Effector CD4-positive, alpha-beta T cell (primary cell): ENCODE measurements around the gene PABPN1L.

ENCODE experiments used
- DNase-seq: peaks from one replicate; pipeline ENCODE4 v3.0.0-alpha.2; 2020

The PABPN1L gene

DNA sequence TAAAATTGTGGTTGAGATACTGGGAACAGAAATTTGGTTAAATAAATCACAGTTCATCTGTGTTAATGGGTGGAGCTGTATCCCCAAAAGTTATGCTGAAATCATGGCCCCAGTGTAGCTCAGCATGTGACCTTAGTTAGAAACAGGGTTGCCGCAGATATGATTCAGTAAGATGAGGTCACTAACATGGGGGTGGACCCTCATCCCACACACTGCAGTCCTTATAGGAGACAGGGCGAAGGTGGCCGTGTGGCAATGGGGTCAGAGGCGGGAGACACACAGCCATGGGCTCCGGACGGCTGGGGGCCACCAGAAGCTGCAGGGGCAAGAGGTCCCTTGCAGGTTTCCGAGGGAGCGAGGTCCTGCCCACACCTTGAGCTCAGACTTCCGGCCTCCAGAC, 20.4 kb downstream of the PABPN1L start:
- no peak for DNase-seq

DNA sequence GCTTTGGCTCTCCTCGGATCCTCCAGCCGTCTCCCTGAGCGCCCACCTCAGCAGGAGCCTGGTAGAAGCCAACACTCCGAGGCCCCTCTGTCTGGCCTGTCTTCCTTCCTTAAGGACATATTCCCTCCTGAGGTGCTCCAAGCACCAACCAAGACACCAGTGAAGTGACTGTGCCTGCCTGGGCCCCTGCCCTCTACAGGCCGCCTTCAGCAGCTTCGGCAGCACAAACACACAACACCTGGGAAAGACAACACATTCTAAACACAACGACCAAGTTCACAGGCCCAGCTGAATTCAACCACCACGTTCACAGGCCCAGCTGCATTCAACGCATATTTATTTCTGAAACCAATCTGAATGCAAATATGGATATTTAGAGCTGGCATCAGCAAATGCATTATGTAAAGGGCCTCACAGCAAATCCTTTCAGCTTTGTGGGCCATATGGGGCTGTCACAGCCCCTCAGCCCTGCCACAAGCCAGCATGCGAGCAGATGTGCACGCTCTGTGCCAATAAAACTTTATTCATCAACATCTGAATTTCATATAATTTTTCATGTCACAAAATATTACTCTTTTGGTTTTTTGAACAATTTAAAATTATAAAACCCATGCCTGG, 21.9 kb downstream of the PABPN1L start:
- DNase-seq = no peak

DNA sequence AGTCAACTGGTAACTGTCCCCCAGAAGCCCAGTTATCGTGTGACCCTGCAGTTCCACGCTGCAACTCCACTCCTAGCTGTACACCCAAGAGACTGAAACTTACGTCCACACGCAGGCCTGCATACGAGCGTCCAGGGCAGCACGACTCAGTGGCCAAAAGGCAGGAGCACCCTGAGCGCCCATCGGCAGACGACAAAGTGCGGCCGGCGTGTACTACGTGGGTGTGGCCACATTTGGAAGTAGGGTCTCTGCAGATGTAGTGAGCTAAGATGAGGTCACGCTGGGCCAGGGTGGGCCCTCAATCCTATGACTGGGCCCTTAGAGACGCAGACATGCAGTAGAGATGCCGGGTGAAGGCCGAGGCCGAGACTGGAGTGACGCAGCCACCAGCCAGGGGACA, 23.2 kb downstream of the PABPN1L start:
- no peak for DNase-seq

DNA sequence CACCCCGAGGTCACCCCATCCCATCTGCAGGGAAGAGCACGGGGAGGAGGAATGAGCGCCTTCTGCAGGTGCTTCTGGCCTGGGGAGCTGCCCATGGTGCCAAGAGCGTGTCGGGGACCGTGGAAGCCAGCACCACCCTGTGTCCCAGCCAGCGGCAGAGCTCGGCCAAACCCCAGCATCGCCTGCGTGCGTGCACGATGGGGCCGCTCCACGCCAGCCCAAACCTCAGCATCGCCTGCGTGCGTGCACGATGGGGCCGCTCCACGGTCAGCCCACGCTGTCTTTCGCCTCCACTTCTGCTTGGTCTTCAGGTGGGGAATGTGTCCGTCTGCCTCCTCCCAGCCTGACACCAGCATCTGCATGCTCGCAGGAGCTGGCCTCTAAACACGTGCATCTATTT, 23.7 kb downstream of the PABPN1L start:
- no peak for DNase-seq

DNA sequence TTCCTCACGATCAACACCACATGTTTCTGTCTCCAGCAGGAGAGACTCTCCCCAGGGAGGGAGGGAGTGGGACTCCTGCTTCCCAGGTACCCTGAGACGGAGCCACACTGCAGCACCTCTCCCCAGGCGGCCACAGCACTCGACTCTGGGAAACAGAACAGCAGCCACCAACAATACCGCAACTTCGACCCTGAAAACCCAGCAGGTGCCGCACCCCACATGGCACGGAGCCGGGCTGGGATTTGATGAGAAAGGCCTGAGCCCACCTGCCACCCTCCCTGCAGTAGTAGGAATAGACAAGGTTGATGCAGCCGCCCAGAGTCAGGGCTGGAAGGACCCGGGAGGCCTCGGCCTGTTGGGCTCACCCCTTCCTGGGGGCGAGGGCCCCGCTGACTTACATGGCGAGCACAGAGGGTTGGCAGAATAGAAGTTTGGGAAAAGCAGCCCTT, 24.1 kb downstream of the PABPN1L start:
- DNase-seq = no peak

DNA sequence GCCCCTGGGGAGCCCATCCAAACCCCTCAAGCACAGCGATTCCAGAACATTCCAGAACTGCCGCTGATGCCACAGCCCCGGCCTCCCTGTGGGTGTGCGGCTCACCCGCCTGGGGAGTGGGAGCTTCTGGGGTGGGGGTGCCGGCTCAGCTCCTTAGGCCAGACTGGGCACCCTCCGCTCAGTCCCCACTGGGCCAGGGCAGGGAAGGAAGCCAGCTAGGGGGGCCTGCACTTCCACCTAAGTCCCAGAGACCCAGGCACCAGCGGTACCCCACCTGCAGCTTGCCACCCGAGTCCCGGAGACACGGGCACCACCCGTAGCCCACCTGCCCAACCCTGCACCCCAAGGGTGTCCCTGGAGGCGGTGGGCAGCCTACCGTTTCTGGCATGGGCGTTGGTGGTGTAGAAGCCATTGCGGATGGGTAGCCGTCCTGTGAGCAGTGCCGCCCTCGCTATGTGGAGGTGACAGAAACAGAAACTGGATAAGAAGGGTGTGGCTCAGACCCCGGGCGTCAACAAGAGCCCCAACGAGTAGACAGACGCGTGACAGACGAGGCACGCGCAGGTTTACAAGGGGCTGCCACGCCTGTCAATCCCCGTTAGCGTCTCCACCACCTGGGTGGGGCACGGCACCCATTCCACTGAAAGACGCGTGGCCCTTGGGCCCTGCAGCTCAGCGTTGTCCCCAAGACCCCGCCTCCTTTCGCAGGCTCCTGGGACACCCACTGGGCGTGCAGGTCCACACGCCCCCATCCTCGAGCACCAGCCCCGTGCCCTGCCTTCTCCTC, 24.7 kb downstream of the PABPN1L start:
- DNase-seq = no peak

DNA sequence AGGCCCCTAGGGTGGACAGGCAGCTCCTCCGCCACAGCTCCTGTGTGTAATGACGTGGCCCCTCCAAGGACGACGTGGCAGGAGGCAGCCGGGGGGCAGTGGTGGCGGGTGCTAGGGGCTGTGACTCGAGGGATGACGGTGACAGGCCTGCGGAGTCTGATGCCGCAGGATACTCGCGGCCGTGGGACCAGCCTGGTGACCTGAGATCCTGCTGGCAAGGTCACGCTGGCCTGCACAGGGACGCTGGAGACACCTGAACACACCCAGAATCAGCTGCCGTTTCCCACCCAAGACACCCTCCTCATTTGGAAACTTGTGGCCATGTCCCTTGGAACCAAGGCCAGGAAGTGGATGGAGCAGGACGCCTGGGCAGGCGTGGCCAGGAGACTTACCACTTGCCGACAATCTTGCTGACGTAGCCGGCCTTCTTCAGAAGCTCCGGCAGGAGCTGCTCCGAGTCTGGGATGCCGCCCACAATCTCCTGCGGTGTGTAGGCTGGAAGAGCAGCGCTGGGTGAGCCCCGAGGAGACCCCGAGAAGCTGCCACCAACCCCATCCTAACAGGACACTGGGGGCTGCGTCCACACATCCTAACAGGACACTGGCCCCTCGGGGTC, 25.8 kb downstream of the PABPN1L start:
- no peak for DNase-seq

DNA sequence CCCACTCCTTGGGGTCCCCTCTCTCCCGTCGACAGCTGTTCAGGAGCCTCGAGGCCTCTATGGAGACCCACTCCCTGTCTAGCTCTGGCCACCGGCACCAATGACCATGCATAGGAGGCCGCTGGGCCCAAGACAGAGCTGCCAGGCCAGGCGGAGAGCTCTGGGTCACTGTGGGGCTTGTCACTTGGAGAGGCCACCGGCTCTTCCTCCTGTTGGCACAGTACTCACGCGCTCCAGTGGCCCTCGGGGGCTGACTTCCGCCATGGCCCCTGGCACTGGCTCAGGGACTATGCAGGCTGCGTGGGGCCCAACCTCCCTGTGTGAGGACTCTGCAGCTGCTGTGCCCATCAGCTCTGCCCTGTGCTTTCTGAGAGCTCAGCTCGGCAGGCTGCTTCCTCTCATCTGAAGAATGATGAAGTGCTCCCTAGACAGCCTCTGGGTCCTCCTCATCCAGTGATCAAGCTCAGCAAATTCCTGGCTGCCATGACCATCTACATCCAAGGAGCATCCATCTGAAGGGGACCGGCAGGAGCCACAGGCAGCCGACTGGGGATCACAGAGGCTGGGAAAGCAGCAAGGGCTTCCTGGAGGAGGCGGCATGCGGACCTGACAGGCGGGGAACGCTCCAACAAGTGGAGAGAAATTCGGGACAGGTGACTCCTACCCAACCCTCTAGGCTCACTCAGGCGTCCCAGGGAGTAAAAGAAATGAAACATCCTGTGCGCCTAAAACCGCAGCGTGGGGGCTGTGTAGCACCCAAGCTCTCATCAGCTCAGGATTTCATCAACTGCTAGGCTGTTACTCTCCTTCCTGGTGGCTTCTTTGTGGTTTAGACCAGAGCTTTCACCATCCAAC, 26.5 kb downstream of the PABPN1L start:
- DNase-seq = no peak

DNA sequence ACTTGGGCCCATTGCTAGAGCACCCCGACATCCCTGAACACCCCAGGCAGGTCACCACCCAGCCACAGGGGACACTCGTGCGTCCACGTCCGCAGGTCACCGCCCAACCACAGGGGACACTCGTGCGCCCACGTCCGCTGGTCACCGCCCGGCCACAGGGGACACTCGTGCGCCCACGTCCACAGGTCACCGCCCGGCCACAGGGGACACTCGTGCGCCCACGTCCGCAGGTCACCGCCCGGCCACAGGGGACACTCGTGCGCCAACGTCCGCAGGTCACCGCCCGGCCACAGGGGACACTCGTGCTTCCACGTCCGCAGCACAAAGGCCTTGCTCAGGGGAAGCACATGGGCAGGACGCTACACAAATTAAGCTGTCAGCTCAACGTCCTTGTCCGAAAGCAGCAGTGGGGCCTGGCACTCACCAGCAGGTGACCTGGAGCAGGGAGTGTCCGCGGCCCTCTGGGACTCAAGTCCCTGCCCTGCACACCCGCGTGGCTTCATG, 27.4 kb downstream of the PABPN1L start:
- no peak for DNase-seq

DNA sequence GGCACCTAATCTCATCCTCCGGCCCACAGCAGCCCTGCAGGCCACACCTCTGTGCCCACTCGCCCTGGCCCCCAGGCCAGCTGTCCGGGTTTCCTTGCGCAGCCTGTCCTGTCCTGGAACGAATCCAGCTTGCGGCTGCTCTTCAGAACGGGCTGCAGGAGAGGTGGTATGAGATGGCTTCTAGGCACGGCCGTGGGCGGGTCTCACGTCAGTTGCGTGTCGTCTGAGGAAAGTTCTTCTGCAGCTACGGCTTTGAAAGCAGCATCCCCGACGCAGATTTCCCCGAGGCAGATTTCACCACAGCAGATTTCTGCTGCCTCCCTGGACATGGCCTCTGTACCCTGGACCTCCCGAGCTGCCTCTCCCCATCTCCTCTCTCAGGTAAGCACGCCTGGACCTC, 27.9 kb downstream of the PABPN1L start:
- no peak for DNase-seq

DNA sequence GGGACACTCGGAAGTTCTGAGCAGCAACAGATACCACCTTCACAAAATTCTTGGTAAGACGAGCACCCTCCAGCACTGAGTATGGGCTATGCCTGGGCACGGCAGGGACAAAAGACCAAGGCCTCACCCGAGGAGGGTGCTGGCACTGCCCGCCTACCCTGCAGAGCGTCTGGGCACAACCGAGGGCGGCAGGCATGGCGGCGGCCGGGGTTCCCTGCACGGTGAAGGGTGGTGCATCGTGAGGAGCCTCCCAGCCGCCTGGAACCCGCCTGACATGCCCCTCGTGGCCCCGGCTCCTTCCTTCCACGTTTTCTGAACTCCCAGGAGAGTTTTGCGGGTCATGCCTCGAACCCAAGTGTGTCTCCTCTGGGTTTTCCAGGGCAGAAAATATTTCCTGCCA, 28.7 kb downstream of the PABPN1L start:
- no peak for DNase-seq

DNA sequence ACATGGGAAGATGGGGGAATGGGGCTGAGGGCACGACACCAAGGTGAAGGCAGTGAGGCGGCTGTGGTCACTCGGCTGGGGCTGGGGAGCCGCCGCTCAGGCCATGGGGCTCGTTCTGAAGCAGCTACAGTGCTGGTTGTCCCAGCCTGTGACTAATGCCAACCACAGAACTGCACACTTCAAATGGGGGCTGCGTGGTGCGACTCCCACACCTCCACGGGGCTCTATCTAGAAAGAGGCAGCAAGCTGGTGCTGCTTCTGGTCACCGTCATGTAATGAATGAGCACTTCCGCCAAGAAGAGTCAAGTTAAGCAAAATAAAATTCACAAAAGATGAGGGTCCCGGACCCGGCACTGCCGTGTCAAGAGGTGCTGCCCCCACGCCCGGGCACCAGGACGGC, 29.7 kb downstream of the PABPN1L start:
- no peak for DNase-seq

DNA sequence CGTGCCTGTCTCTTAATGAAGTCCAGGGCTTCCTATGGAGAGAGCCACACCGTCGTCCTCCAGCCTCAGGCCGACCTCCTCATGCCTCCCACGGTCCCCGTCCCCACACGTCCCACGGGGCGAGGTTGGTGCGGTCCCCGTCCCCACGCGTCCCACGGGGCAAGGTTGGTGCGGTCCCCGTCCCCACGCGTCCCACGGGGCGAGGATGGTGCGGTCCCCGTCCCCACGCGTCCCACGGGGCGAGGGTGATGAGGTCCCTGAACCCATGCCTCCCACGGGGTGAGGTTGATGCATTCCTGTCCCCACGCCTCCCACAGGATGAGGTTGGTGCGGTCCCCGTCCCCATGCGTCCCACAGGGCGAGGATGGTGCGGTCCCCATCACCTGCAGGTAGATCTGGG, 30.6 kb downstream of the PABPN1L start:
- DNase-seq = no peak

DNA sequence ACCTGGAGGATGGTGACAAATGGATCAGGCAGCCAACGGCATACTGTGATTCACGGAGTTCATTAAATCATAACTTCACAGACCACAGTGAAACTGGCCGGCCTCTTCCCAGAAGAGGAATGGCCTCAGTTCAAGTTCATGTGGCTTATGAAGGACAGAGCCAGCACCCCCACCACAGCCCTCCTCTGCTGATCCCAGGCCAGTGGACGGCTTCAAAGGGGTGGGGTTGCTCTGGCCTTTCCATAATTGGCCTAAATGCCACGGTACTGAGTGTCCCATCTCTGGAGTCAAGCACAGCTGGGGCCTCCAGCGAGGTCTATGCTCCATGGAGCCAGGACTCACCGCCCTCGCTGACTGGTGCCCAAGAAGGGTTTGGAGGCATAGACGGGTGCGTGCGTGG, 31.1 kb downstream of the PABPN1L start:
- no peak for DNase-seq

DNA sequence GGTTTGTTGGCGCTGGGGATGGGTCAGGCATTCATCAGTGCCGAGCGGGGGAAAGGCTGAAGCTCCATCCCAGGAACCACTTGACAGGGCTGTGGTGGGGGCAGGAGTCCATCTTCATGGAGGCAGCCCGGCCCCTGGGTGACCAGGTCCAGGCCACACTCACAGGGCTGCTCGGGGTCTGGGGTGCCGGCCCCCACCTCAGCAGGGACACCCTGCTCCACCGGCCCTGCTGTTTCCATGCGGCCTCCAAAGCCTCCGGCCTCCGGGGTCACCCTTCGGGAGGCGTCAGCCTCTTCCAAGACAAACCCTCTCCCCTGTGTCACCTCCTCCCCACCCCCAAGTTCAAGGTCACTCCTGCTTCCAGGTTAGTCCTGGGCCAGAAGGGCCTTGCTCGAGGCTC, 31.8 kb downstream of the PABPN1L start:
- DNase-seq = no peak

DNA sequence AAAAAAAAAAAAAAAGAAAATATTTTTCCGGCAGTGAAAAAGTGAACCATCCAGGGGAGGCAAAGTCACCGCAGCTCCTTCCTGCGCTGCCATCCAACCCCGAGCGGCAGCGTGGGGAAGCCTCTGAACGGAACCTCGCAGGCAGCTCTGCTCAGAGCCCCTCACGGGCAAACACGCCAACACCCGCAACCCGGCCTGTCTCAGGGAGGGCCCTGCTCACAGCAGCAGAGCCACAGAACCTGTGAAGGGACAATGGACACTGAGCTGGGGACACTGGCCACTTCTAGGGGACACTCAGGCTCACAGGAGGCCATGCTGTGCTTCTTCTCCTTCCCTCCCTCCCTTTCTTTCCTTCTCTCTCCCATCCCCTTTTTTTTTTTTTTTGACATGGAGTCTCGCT, 33.4 kb downstream of the PABPN1L start:
- no peak for DNase-seq

DNA sequence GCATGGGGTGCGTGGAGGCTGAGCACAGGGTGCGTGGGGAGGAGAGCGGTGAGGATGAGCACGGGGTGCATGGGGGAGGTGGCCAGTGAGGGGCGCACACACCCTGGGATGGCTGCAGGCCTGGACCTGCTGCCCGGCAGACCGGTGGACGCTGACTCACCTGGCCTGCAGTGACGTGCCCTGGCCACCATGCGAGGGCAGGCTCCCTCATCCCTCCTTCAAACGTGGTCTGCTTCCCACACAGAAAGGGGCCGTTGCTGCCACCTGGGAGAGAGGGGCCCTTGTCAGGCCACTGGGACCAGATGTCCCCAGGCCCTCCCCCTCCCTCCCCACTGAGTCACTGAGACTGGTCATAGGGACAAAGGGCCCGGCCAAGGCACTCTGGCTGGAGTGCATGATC, 34.6 kb downstream of the PABPN1L start:
- no peak for DNase-seq

DNA sequence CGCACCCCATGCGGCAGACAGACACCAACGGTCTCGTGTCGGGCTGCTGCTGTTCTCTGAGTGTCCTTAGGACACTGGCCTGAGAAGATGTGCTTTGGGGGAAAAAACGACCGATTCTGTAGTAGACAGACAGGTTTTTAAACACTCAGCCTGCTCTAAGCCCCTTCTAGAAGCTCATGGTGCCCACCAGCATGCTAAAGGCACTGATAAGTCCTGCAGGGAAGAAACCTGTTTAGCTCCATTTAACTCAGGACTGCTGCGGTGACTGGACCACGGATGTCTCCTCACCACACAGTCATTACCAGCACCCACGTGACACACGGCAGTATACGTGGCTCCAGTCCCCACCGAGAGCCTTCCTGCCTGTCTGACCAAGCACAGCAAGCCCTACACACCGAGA, 35.7 kb downstream of the PABPN1L start:
- no peak for DNase-seq

DNA sequence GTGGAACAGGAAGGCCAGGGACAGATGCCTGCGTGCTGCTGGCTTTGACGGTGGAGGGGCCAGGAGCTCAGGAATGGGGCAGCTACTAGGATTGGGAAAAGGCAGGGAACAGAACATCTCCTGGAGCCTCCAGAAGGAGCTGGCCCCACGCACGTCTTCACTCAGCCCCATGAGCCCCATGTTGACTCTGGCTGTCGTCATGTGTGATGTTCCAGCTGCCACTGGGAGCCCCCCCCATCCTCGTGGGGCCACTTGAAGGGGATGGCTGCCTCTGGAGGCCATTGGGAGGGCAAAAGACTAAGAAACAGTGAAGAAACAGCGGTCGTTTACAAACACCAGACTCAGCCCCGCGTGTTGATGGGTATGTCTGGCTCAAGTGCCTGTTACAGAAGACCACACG, 36.2 kb downstream of the PABPN1L start:
- DNase-seq = no peak

DNA sequence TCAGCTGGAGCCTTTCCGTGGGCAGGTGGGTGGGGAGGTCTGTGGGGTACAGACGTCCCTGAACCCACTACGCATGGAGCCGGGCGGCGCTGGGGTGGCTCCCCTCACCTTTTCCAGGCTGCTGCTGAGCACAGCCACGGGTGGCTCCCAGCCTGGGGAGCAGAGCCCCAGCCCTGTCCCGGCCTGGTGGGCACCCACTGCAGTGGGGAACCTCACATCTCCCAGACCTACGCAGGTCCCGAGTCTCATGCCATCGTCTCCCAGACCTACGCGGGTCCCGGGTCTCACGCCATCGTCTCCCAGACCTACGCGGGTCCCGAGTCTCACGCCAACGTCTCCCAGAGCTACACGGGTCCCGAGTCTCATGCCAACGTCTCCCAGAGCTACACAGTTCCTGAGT, 37.7 kb downstream of the PABPN1L start:
- no peak for DNase-seq

DNA sequence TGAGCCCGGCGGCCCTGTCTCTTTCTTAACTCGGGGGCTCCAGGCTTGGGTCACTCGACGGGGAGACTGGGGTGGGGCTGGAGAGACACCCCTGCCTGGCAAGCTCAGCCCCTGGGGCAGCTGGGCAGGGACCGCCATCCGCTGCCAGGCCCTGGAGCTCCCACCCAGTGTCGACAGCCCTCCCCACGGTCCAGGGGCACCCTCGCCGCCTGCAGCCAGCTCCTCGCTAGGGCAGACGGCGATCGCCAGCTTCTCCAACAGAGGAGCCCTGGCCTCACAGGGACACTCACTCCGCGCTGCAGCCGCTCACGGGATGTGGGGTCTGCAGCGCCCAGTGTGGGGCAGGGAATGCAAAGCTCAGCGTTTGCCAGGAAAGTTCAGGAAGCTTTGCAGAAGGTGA, 38.7 kb downstream of the PABPN1L start:
- DNase-seq = no peak

DNA sequence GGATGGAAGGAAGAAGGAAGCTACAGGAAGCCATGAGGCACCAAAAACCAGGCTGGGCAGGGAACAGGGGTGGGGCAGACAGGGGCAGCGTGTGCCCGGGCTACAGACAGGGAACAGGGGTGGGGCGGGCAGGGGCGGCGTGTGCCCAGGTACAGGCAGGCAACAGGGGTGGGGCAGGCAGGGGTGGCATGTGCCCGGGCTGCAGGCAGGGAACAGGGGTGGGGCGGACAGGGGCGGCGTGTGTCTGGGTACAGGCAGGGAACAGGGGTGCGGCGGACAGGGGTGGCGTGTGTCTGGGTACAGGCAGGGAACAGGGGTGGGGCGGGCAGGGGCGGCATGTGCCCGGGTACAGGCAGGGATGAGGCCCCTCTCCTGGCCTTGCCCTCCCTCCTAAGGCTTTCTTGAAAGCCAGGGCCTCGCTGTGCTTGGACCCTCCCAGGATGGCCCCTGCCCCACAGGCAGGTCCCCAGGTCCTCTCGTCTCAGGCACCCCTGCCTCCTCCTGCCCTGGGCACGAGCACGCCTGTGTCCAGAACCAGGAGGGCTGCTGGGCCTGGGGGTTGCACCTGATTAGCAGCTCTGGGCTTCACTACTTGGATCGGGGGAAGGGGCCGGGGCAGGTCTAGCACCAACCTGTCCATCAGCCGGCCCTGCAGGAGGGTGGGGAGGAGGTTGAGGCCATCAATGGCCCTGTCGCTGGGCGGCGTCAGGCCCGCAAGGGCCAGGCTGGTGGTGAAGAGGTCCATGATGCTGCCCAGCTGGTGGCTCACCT, 40.2 kb downstream of the PABPN1L start:
- no peak for DNase-seq
